H1 (cell line): ENCODE measurements around the gene RNF225. TPM values are rescaled to one million over a fixed set of nuclear protein-coding genes. Genes with fewer than 3 reads are reported as not detected.

ENCODE experiments used
- CTCF ChIA-PET: fragments of 300-600 bp; sonication (Branson Sonifier 250); formaldehyde crosslinking; loops from one replicate; lab custom pipeline; 2021; ENCODE audit not compliant: partially characterized antibody; lab: Charles Lee
- POLR2A ChIA-PET: fragments of 300-600 bp; sonication (Branson Sonifier 250); formaldehyde crosslinking; loops from one replicate; lab custom pipeline; 2021; ENCODE audit warnings: inconsistent platforms; ENCODE audit not compliant: partially characterized antibody; lab: Charles Lee
- DNase-seq, 2 experiments: peaks; one replicate each; pipeline versions ENCODE4 v3.0.0 to v3.0.0-alpha.2; 2010 to 2022; ENCODE audit warnings: low spot score in 2 of 2, low read depth in 1 of 2, mixed read lengths in 1 of 2
- FAIRE-seq: peaks from 2 replicates; lab custom pipeline; 2011; peaks lifted over from hg19 to GRCh38; lab: Jason Lieb, UNC
- H2AFZ ChIP-seq: 2 replicates; pipeline ENCODE4 v1.8.1; 2012; ENCODE audit warnings: low read length, inconsistent platforms
- H2AK5ac ChIP-seq: 2 replicates; pipeline ENCODE4 v1.6.1; 2013; ENCODE audit warnings: low read depth, low read length
- H2BK120ac ChIP-seq: replicated peaks from 2 replicates; pipeline ENCODE3; 2013; ENCODE audit warnings: low read depth, low read length, inconsistent platforms
- H2BK12ac ChIP-seq: 2 replicates; pipeline ENCODE4 v1.6.1; 2013; ENCODE audit warnings: low read depth, low read length
- H2BK15ac ChIP-seq: 2 replicates; pipeline ENCODE4 v1.6.1; 2013; ENCODE audit warnings: low read length
- H2BK20ac ChIP-seq: 2 replicates; pipeline ENCODE4 v1.6.1; 2013; ENCODE audit warnings: low read length
- H2BK5ac ChIP-seq: 2 replicates; pipeline ENCODE4 v1.6.1; 2013; ENCODE audit warnings: low read depth, low read length
- H3K14ac ChIP-seq: 2 replicates; pipeline ENCODE4 v1.6.1; 2013; ENCODE audit warnings: inconsistent platforms; ENCODE audit not compliant: insufficient read length
- H3K18ac ChIP-seq: 2 replicates; pipeline ENCODE4 v1.6.1; 2013; ENCODE audit warnings: low read length; ENCODE audit errors: extremely low read depth
- H3K23ac ChIP-seq: 2 replicates; pipeline ENCODE4 v1.6.1; 2013; ENCODE audit warnings: inconsistent platforms; ENCODE audit not compliant: insufficient read length
- H3K23me2 ChIP-seq: 2 replicates; pipeline ENCODE4 v1.6.1; 2013; ENCODE audit warnings: low read depth, low read length
- H3K27ac ChIP-seq: 2 replicates; pipeline ENCODE4 v1.6.1; 2011; ENCODE audit warnings: low read depth, low read length, inconsistent platforms
- H3K27me3 ChIP-seq, 4 experiments: replicated peaks in 1 of 4; 1 replicate in 1 of 4; 2 replicates in 3 of 4; pipeline versions ENCODE4 v1.6.1 to v1.8.1; 2011 to 2013; ENCODE audit warnings: low read length in 3 of 4, mild to moderate bottlenecking in 3 of 4, inconsistent platforms in 2 of 4, mixed read lengths in 2 of 4, moderate library complexity in 1 of 4; ENCODE audit not compliant: control insufficient read depth in 3 of 4, insufficient read depth in 3 of 4; ENCODE audit errors: extremely low read depth in 1 of 4
- H3K36me3 ChIP-seq, 4 experiments: 2 replicates each; pipeline versions ENCODE4 v1.6.1 to v1.8.1; 2011 to 2013; ENCODE audit warnings: mild to moderate bottlenecking in 4 of 4, low read length in 3 of 4, moderate library complexity in 2 of 4, control low read depth in 1 of 4, inconsistent platforms in 1 of 4; ENCODE audit not compliant: insufficient read depth in 4 of 4, control insufficient read depth in 2 of 4
- H3K4ac ChIP-seq: replicated peaks from 2 replicates; pipeline ENCODE3; 2013; ENCODE audit warnings: low read length, low read depth, mixed read lengths, inconsistent platforms; ENCODE audit not compliant: insufficient read length
- H3K4me1 ChIP-seq, 4 experiments: replicated peaks in 1 of 4; 1 replicate in 1 of 4; 2 replicates in 3 of 4; pipeline versions ENCODE4 v1.6.1 to v1.8.1; 2011 to 2013; ENCODE audit warnings: low read length in 3 of 4, inconsistent platforms in 2 of 4, mixed read lengths in 1 of 4; ENCODE audit not compliant: insufficient read depth in 4 of 4, control insufficient read depth in 3 of 4
- H3K4me2 ChIP-seq, 2 experiments: 2 replicates each; pipeline versions ENCODE4 v1.6.1 to v1.8.1; 2011 to 2013; ENCODE audit warnings: low read depth in 2 of 2, low read length in 2 of 2, control low read depth in 1 of 2, inconsistent platforms in 1 of 2, mild to moderate bottlenecking in 1 of 2; ENCODE audit not compliant: insufficient read depth in 1 of 2
- H3K4me3 ChIP-seq, 4 experiments: fragments of 200-600, 300-600 bp in 1 of 4; sonication (generic), shearing (Covaris generic), sonication (Bioruptor Twin) in 1 of 4; 2 replicates each; pipeline versions ENCODE4 v1.5.1 to v1.8.1; 2011 to 2016; ENCODE audit warnings: low read length in 4 of 4, low read depth in 3 of 4, control low read depth in 2 of 4, inconsistent platforms in 2 of 4, mild to moderate bottlenecking in 2 of 4, mixed read lengths in 1 of 4, moderate library complexity in 1 of 4; ENCODE audit not compliant: insufficient read depth in 2 of 4; ENCODE audit errors: extremely low read depth in 1 of 4
- H3K56ac ChIP-seq: replicated peaks from 2 replicates; pipeline ENCODE3; 2013; ENCODE audit warnings: low read depth, mild to moderate bottlenecking, mixed read lengths, low read length, inconsistent platforms; ENCODE audit not compliant: insufficient read length
- H3K79me1 ChIP-seq: 2 replicates; pipeline ENCODE4 v1.6.1; 2013; ENCODE audit warnings: low read depth, low read length, control low read depth
- H3K79me2 ChIP-seq, 2 experiments: 2 replicates each; pipeline versions ENCODE4 v1.6.1 to v1.8.1; 2012 to 2013; ENCODE audit warnings: low read length in 2 of 2, mild to moderate bottlenecking in 2 of 2, inconsistent platforms in 1 of 2; ENCODE audit not compliant: insufficient read depth in 2 of 2, control insufficient read depth in 1 of 2
- H3K9ac ChIP-seq, 4 experiments: replicated peaks in 1 of 4; 1 replicate in 1 of 4; 2 replicates in 3 of 4; pipeline versions ENCODE4 v1.6.1 to v1.8.1; 2011 to 2013; ENCODE audit warnings: low read depth in 3 of 4, low read length in 3 of 4, control low read depth in 2 of 4, mild to moderate bottlenecking in 2 of 4, moderate library complexity in 2 of 4, inconsistent platforms in 1 of 4; ENCODE audit errors: extremely low read depth in 1 of 4
- H3K9me3 ChIP-seq, 2 experiments: 2 replicates each; pipeline versions ENCODE4 v1.6.1 to v1.8.1; 2012 to 2013; ENCODE audit warnings: mild to moderate bottlenecking in 2 of 2, moderate library complexity in 2 of 2, control low read depth in 1 of 2, inconsistent platforms in 1 of 2, low read depth in 1 of 2, low read length in 1 of 2, mixed read lengths in 1 of 2; ENCODE audit not compliant: insufficient read depth in 2 of 2
- H4K20me1 ChIP-seq, 2 experiments: replicated peaks in 1 of 2; 2 replicates each; pipeline versions ENCODE3 to v1.8.1; 2011 to 2013; ENCODE audit warnings: inconsistent platforms in 2 of 2, low read length in 2 of 2, mild to moderate bottlenecking in 1 of 2; ENCODE audit not compliant: insufficient read depth in 2 of 2, control insufficient read depth in 1 of 2
- H4K5ac ChIP-seq: 2 replicates; pipeline ENCODE4 v1.6.1; 2013; ENCODE audit warnings: low read length, low read depth, mixed read lengths, inconsistent platforms; ENCODE audit not compliant: insufficient read length
- H4K8ac ChIP-seq: 2 replicates; pipeline ENCODE4 v1.8.0; 2013; ENCODE audit warnings: mild to moderate bottlenecking, moderate library complexity, low read length, inconsistent platforms; ENCODE audit not compliant: insufficient read depth; ENCODE audit errors: extremely low read depth
- H4K91ac ChIP-seq: replicated peaks from 2 replicates; pipeline ENCODE3; 2013; ENCODE audit warnings: low read length, mixed read lengths, inconsistent platforms; ENCODE audit not compliant: insufficient read length
- ATF3 ChIP-seq: IDR thresholded peaks from 2 replicates; pipeline ENCODE4 v1.6.1; 2011; ENCODE audit warnings: low read depth, mild to moderate bottlenecking, low read length; ENCODE audit not compliant: insufficient read depth
- BACH1 ChIP-seq: IDR thresholded peaks from 2 replicates; pipeline ENCODE4 v1.6.1; 2012; ENCODE audit warnings: low read length, improper control_type of control experiment
- CHD2 ChIP-seq: IDR thresholded peaks from 2 replicates; pipeline ENCODE4 v1.6.1; 2012; ENCODE audit warnings: low read length, improper control_type of control experiment
- GTF2F1 ChIP-seq: IDR thresholded peaks from 2 replicates; pipeline ENCODE4 v1.6.1; 2012; ENCODE audit warnings: low read depth, low read length, improper control_type of control experiment, borderline replicate concordance
- HDAC6 ChIP-seq: IDR thresholded peaks from one replicate; pipeline ENCODE4 v1.7.1; 2012; ENCODE audit warnings: low read depth, mild to moderate bottlenecking, inconsistent platforms, low read length, moderate library complexity
- JUN ChIP-seq: IDR thresholded peaks from 2 replicates; pipeline ENCODE4 v1.6.1; 2011; ENCODE audit warnings: low read depth, mild to moderate bottlenecking, improper control_type of control experiment, low read length
- SAP30 ChIP-seq: fragments of 300-600 bp; sonication (generic); IDR thresholded peaks from 2 replicates; pipeline ENCODE4 v1.7.1; 2012; ENCODE audit warnings: low read length, moderate library complexity, mild to moderate bottlenecking, inconsistent platforms; ENCODE audit not compliant: insufficient read depth, insufficient replicate concordance
- TBP ChIP-seq: IDR thresholded peaks from 2 replicates; pipeline ENCODE4 v1.6.1; 2011; ENCODE audit warnings: low read depth, low read length, improper control_type of control experiment
- WGBS, 2 experiments: shearing (Covaris generic) in 1 of 2; methylation state at CpG; one replicate each; pipeline versions ENCODE4 v1.1.6 to v1.1.7; 2013 to 2015; ENCODE audit warnings: low lambda C conversion rate in 2 of 2, mixed read lengths in 2 of 2, inconsistent platforms in 1 of 2, low coverage in 1 of 2, missing lambda C conversion rate in 1 of 2; ENCODE audit not compliant: insufficient replicate concordance in 2 of 2, insufficient coverage in 1 of 2, insufficient read length in 1 of 2; ENCODE audit errors: extremely low coverage in 1 of 2, missing lambda C conversion rate in 1 of 2; 5-methylcytosine and 5-hydroxymethylcytosine counted together
- polyA plus RNA-seq, 7 experiments: library from polyadenylated mRNA; depleted of rRNA in 3 of 7; stranded (reverse) in 5 of 7; unstranded in 2 of 7; fragments of >200 nt in 5 of 7; fragments of 200-250 nt in 2 of 7; gene quantifications; 1 replicate in 5 of 7; 2 replicates in 1 of 7; 4 replicates in 1 of 7; pipeline versions ENCODE4 v1.2.1 to v1.2.3, GENCODE V29; 2011 to 2013; ENCODE audit warnings: missing spikeins in 2 of 7, mixed read lengths in 2 of 7
- total RNA-seq: library from RNA; stranded (reverse); fragmentation: NEBNext Ultra II Directional; extraction: Animal tissue kit (Norgen Biotek cat#: 25700); gene quantifications from 2 replicates; pipeline ENCODE4 v1.2.1, GENCODE V29; 2021

RNF225 gene
- total and polyA plus RNA-seq, 2 of the 8 experiments (the other 6 are each of a cell fraction or from before 2014, with no cell fraction given), result 0.17 to 1.0 TPM

- Histone ChIP-seq H3K18ac (no peak overlapping the region), H3K9me3 (no peaks in the 10 kb centered on the region), H3K79me1 (no peaks in the 10 kb centered on the region; the same call in 1 of the 2 replicates), H2BK5ac (no peak overlapping the region), H3K23ac (no peak overlapping the region), H2AK5ac (no peak overlapping the region; the same call in 1 of the 2 replicates), H3K4ac (no peak overlapping the region), H3K79me2 (no peaks in the 10 kb centered on the region), H3K27me3 (peaks cover 3 to 17% (median 11%) of the 10 kb centered on the region in 4 experiments; a peak in 6 of 7 replicates), H3K56ac (no peak overlapping the region), H3K4me3 (no peak overlapping the region), H3K4me2 (no peak overlapping the region), H4K20me1 (peaks cover 10% of the 10 kb centered on the region in 2 experiments), H4K8ac (no peak overlapping the region), H3K4me1 (peaks cover 0 to 27% (median 17%) of the 10 kb centered on the region in 4 experiments; a peak in 5 of 7 replicates), H3K23me2 (peaks cover 12% of the 10 kb centered on the region), H3K9ac (no peak overlapping the region), H4K5ac (no peak overlapping the region), H4K91ac (peak overlapping the region; percentile 29), H2BK120ac (no peak overlapping the region), H2BK15ac (no peak overlapping the region), H2BK12ac (no peak overlapping the region), H3K36me3 (peaks cover 4 to 14% (median 13%) of the 10 kb centered on the region in 4 experiments; a peak in 7 of 8 replicates), H3K14ac (no peak overlapping the region), H3K27ac (no peak overlapping the region), H2BK20ac (no peak overlapping the region), H2AFZ (no peak overlapping the region)
- POLR2A ChIA-PET, result interaction anchor here (1.3 to 7.2 kb wide), 3 partner anchors 10 to 17 kb away, joined by 3 to 78 read pairs (median 6); partner anchors contain the start of genes RPS5 and ZNF584
- DNase-seq (no peak), FAIRE-seq (no peak)
- CTCF ChIA-PET, result interaction anchor here (0.7 to 2.8 kb wide), 4 partner anchors 36 to 121 kb away, joined by 3 to 7 read pairs (median 4); partner anchors contain the start of genes ZBTB45 and ZNF497
- 84% methylated on average over 6 of the region's 6 CpGs; no CpG with 5 or more reads in 1 of the 2 experiments for WGBS, 2 experiments
- TF ChIP-seq SAP30 (no peak), CHD2 (no peak), ATF3 (no peak), JUN (no peak), GTF2F1 (no peak), BACH1 (no peak), HDAC6 (no peak), TBP (no peak)
These were observed 3.1 kb downstream of the RNF225 start for GRCh38 chr19:58398545-58398944.
